HG03439 (cell line): Measurements from ENCODE around the gene ISL2.

ENCODE experiments used
- ATAC-seq: cut with Tn5 transposase; IDR thresholded peaks from one replicate; pipeline ENCODE4 v1.9.1; 2021; ENCODE audit warnings: mild to moderate bottlenecking, moderate library complexity; ENCODE audit not compliant: unreplicated experiment

ISL2 gene

DNA sequence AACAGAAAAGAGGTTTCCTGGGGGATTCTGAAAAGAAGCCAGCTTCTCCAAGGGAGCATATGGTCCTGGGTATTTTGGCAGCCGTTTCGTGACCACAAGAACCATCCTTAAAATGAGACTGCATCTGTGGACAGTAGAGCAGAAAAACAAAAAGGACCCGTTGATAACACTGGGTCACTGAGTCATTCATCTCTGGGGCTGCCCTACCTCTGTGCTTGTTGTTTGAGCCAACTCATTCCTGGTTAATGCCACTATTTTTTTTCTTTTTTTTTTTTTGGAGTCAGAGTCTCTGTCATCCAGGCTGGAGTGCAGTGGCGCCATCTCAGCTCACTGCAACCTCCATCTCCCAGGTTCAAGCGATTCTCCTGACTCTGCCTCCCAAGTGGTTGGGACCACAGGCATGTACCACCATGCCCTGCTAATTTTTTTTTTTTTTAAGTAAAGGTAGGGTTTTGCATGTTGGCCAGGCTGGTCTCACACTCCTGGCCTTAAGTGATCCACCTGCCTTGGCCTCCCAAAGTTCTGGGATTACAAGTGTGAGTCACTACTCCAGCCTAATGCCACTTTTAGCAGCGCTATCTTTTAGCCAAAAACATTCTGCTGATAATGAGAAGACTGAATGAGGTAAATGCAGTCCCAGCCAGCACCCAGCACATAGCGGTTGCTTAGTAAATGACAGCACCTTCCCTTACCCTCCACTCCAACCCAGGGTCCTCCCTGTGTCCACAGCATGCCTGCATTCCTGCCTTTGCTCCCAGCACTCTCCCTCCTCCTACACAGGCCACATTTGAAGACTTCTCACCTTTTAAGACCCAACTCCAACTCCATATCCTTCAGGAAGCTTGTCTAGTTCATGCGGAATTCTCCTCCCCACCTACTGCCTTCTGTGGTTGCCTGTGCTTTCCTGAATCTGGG, 9.1 kb upstream of the ISL2 start:
- ATAC-seq = no peak

DNA sequence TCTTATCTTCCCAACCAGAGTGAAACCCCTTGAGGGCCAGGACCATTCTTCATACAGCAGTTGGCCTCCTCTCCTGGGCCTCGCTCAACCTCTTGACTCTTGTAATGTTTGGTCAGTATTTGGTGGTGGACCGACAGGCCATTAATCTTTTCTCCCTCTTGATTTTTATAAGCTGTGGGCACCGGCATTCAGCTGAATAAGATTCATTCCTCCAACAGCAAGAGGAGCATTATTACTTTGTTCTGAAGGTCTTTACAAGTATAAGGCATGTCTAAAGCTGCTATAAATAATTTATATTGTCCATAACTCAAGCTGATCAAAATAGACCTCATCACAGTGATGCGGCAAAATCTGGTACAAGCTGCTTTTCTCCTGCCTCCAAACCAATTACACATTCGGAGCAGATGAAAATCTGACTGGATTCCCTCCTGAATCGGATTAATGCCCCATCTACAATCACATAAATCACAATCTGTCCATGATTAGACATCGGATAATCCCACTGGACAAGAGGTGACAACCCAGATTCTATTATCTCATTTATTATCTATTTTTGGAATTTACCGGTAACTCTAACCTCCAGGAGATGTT, 8.4 kb upstream of the ISL2 start:
- no peak for ATAC-seq

DNA sequence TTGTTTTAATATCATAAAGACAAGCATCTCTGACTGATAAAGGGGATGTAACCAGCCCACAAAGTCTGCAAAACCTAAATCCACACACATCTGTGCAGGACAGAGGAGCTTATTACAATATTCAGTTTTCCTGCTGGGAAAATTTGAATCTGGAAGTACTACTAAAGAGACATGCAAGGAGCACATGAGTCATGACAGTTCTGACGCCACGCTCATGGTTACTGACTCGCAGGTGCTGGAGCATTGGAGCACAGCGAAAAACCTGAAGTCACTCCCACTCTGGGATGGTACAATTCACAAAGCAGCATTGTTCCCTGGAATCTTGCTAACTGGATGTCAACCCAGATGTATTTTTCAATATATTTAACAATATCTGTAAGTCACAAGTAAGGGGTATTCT, 7.6 kb upstream of the ISL2 start:
- ATAC-seq = no peak

DNA sequence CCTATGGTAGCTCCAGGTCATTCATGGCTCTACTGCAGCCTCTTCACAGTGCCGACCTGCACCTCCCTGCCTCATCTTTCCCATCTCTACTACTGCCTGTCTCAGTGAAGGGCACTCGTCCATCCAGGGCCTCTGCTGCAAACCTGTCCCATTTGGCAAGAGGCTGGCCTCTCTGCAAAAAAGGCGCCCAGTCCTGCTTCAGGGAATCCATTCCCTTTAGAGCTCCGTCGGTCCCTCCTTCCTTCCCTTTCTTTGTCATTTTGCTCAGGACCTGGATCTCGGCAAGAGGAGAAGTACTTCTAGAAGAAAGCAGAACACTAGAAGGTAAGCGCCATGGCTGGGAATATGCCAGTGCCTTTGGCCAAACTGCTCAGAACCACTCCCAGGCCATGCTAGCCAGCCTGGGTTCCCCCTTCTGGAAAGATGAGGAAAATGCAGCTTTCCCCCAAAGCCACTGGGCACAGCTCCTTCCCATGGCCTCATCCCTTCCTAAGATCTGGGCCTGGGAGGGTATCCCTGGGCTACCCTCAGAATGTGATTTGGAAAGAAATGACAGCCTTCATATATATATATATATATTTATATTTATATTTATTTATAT, 6.4 kb upstream of the ISL2 start:
- no peak for ATAC-seq

DNA sequence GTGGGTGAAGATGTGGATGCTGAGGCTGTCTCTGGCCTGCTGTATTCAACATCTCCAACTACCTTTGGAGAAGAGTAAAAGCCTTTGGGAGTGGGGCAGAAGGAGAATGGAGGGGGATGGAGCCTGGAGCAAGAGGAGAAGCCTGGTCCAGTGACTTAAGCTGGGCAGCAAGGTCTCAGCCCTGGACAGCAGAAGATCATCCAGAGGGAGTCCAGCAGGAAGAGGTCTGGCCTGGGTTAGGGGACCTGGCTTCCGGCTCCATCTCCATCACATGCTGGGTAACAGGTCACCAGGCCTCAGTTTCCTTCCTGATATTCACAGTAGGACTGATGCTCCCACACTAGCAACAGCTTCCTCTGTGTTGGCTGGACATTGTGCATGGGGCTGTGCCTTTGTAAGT, 3.8 kb upstream of the ISL2 start:
- ATAC-seq = no peak

DNA sequence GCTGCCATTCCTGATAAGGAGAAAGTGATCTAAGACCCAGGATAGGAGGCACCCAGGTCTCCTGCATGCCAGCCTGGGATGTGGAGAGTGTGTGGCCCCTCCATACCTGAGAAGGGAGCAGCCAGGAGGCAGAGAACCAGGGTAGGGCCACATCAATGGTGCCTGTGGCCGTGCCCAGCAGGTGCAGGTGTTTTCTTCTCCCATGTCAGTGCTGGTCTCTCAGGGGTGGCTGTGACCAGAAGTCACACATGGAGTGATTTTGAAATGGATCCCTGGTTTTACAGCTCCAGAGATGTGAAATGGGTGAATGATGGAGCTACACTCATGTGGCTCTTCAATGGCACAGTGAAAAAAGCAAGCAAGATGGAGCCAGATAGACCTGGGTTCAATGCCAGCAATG, 3.3 kb upstream of the ISL2 start:
- no peak for ATAC-seq

DNA sequence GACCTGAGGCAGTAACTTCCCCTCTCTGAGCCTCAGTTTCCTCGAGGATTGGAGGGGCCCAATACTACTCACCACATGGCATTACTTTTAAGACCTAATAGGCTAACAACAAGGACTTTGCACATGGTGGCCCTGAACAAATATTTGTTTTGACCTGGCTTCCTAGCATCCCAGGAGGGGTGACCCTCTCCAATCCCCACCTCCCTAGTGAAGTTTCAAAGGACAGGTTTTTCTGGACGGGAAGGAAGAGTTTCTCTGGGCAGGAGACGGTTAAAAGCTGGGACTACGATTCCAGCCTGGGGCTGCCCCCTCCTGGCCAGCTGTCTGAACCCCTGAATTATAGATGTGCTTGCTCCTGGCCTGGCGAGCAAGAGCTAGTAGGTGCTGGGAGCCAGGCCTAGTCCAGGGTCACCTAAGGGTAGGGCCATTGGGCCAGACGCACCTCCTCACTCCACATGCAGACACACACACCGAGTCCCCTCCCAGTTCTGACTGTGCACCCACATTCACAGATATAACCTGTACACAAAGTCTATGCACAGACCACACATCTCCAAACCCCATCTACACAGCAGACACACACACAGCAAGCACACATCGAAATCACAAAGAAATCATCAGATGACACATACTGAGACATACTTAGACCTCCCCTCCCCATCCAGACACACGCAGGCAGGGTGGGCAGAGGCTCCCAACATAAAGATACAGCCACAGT, 2.7 kb upstream of the ISL2 start:
- no peak for ATAC-seq

DNA sequence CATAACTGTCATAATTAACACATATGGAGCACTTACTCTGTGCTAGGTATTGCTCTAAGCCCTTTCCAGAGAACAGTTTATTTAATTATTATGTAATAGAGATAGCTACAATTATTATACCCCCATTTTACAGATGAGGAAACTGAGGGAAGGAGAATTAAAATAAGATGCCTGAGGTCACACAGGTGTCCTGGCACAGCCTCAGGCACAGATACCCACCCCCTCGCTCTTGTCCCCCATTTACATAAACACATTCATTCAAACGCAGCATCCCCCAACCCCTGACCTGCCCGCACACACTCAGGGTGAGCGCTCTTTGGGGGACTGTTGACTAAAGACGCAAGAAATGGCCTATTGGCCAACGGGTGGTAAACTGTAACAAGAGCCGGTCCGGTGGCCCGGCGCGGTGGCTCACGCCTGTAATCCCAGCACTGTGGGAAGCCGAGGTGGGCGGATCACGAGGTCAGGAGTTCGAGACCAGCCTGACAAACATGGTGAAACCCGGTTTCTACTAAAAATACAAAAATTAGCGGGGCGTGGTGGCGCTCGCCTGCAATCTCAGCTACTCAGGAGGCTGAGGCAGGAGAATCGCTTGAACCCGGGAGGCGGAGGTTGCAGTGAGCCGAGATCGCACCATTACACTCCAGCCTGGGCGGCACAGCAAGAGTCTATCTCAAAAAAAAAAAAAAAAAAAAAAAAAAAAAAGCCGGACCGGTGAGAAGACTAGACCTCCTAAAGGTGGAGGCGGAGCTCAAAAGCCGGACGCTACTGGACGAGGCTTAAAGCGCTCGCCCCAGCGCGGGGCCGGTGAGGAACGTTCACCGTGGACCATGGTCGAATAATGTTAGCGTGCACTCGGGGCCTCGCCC, 1.9 kb upstream of the ISL2 start:
- no peak for ATAC-seq

DNA sequence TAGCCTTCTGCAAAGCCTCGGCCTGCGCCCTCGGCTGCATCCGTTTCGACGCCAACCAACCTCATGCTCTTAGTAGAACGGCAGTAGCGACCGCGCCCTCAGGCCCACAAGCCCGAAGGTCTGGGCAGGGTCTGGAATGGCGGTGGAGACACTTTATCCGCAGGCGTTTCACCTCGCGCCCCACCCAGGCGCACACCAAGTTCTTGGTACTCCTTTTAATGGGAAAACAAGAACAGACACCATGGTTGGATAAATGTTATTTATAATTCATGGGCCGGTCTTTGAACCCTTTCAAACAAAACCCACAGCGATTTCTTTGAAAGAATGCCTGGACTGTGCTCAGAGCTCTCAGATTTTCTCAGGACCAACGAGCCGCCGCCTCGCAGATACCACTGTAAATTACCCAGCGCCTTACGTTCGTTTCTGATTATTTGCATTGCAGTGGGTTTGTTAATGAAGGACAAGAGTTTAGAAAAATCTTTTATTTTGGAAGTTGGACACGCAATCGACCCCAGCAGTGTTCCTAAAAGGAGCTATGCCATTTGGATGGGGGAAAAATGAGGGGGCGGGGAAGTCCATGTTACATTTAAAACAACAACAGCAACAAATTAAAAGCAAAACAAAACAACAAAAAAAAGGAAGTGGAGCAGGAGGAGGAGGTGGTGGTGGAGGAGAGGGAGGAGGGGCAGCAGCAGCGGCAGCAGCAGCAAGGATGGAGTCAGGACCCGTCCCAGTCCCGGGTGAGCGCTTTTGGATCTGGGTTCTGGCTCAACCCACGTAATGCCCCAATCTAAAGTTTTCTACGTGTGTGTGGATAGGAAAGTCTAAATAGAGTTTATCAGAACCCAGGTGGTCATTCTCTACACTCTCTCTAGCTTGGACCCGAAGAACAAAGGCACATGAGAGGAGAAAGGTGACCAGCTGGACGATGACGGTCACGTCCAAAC, 993 bp upstream of the ISL2 start:
- ATAC-seq = peak; percentile 19

DNA sequence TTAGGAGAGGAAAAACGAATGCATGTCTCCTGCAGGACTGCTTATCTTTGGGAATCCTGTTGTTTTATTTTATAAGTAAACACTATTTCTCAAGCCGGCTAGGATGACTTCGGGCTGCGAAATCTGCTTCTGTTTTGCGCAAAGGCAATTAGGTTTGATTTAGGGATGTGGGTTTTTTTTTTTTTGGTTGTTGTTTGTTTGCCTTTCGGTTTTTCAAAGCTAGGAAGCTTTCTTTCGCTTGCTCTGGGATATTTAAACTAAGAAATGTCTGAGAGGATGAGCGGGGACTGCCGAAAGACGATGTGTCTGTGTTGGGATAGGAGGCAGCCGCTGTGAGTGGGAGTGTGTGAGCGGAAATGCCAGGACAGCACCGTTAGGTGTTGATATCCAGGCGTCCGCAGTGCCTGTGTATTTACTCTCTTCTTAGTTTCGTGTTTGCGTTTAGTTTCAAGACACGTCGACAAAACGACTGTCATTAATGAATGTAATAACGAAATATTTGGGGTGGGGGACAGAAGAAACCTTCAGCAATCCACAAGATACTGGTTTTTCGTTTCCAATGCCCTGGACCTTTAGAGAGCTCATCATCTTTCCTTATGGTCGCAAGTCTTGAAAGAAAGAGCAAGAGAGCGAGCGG, 604 bp downstream of the ISL2 start:
- no peak for ATAC-seq

DNA sequence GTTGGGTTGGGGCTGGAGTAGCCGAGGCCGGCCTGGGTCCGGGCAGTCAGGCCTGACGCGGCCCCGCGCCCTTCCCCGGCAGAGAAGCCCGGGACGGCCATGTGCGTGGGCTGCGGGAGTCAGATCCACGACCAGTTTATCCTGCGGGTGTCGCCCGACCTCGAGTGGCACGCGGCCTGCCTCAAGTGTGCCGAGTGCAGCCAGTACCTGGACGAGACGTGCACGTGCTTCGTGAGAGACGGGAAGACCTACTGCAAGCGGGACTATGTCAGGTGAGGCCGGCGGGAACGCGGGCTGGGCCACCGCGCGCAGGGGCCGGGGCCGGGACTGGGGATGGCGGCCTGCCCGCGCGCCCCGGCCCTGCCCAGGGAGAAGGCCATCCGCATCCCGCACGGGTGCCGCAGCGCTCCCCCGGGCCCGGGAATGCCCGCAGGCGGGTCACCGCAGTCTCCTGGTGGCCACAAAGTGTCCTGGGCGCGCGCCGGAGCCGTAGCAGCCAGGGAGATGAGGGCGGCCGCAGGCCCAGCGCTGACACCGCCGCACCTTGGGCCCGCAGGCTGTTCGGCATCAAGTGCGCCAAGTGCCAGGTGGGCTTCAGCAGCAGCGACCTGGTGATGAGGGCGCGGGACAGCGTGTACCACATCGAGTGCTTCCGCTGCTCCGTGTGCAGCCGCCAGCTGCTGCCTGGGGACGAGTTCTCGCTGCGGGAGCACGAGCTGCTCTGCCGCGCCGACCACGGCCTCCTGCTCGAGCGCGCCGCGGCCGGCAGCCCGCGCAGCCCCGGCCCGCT, 1.3 kb downstream of the ISL2 start:
- no peak for ATAC-seq

DNA sequence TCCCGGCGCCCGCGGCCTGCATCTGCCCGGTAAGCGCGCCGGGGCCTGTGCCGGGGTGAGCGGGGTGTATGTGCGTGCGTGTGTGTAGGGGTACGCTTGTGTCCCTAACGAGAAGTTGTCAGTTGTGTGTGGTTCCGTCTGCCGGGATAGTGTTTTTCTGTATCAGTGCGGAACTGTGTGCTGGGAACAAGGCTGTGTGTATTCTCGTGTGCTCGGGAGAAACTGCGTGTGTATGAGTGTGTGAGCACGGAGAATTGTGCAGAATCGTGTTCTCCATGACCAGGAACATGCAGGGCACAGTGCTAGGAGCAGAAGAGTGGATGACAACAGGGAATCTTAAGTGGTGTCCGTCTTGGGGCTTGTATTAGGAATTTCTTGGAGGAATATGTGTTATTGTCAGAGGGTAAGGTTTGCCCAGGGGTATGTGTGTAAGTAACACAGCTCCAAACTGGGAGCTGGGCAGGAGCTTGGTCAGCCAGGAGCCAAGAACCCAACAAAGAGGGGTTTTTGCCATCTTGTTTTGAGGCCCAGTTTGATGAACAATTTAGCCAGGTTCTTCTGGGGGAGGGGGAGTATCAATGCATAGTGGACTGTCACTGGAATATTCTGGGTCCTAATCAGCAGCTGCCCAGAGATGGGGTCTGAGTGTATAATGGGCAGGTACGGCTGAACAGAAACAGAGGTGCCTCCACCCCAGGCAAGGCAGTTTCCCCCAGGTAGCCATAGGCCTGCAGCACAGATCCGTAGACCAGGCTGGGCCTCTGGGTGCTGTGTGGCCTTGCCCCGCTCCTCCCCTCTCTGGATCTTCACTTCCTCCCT, 2.1 kb downstream of the ISL2 start:
- ATAC-seq = no peak

DNA sequence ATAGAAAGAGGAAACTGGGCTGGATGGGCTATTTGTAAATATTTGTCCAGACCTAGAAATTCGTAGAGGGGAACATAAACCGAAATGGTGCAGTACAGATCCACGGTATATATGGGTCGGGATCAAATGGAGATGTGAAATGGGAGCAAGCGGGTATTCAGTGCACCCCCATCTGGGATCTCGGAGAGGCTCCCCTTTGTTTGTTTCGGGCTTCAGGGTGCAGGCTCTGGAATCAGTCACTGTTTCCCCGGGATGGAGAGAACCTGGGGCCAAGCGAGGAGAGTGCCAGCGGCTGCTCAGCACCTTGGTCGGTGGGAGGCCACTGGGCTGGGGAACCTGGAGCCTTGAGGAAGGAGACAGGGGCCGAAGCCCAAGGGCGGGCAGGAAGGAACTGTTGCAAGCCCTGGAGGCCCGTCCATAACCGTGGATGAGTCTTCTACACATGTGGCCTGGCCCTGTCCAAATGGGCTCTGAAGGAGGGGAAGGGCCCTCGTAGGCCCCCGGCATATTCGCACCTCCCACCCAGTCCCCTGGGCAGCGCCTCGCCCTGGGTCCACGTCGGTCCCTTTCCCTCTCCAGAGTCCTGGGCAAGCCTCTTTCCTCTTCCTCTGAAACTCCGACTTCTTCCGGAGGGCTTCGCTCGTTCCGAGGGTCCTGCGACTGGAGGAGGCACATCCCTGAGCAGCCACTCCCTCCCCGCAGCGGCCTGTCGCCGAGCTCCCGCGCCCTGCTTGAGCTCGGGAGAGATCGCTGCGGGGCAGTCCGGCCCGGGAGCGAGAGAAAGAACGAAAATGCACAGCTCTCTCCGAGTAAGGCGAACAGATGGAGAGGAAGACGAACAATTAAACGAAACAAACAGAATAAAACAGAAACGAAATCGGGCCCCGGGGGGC, 3.0 kb downstream of the ISL2 start:
- ATAC-seq = no peak

DNA sequence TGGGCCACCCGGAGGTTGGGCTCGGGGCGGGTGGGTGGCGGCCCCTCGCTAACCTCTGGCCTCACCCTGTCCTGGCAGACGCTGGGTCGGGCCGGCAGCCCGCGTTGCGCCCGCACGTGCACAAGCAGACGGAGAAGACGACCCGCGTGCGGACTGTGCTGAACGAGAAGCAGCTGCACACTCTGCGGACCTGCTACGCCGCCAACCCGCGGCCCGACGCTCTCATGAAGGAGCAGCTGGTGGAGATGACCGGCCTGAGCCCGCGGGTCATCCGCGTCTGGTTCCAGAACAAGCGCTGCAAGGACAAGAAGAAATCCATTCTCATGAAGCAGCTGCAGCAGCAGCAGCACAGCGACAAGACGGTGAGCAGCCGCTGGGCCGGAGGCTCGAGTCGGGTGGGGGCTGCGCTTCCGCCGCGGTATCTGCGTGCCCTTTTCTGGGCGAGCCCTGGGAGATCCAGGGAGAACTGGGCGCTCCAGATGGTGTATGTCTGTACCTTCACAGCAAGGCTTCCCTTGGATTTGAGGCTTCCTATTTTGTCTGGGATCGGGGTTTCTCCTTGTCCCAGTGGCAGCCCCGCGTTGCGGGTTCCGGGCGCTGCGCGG, 3.7 kb downstream of the ISL2 start:
- no peak for ATAC-seq

DNA sequence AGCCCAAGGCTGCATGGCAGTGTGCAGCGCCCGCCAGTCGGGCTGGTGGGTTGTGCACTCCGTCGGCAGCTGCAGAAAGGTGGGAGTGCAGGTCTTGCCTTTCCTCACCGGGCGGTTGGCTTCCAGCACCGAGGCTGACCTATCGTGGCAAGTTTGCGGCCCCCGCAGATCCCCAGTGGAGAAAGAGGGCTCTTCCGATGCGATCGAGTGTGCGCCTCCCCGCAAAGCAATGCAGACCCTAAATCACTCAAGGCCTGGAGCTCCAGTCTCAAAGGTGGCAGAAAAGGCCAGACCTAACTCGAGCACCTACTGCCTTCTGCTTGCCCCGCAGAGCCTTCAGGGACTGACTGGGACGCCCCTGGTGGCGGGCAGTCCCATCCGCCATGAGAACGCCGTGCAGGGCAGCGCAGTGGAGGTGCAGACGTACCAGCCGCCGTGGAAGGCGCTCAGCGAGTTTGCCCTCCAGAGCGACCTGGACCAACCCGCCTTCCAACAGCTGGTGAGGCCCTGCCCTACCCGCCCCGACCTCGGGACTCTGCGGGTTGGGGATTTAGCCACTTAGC, 4.3 kb downstream of the ISL2 start:
- ATAC-seq = no peak
